VCaP (cell line): ENCODE results near the gene GAS1.

Experiments used
- H3K27ac ChIP-seq: fragments of 450-650 bp; 2 replicates; pipeline ENCODE4 v1.5.1; 2017
- CTCF ChIP-seq: fragments of 450-650 bp; conservative IDR thresholded peaks from 2 replicates; pipeline ENCODE4 v1.5.1; 2017; ENCODE audit warnings: mild to moderate bottlenecking, moderate library complexity

The GAS1 gene

DNA sequence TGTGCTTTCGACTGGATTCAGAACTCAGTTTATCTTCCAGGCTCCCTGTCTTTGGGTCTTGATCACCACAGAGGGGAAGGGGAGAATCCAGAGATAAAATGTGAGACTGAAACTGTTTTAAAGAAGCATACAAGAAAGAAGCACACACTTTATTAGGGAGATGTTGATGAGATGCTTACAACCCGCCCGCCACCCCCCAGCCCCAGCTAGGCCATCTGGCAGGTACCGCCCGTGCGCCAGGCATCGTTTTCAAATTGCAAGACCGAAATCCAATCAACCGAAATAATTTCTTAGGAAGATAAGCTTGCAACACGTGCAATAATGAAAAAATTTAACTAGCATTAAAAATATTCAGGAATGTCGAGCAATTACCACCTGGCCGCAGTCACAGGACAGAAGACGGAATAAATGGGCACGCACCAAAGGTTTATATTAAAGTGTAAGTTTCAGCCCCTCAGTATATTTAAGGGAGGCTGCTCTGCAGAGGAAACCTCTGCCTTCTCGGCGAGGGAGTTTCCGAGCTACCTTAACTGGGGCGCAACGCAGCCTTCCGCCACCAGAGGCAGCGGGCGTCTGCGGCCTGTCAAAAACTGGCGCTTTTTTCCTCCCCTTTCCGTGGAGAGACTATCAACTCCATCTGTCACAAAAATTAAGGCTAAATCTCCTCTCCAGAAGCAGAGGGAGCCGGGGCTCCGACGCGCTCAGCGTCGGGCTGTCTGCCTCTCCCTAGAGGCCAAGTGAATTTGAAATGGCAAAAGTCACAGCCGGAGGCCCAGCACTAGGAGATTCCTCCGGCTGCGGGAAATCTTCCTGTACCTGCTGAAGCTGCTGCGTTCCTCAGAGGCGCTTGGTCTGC lies 996 bp upstream of the GAS1 start:
- 0 out of 2 replicates have a peak overlapping the region, but pooled peaks have one; percentile 65 for H3K27ac ChIP-seq
- TF ChIP-seq CTCF, result peak; percentile 87

- peak overlapping the region; percentile 65 for H3K27ac ChIP-seq
- no peak; the same call in 1 of the 2 replicates for TF ChIP-seq CTCF
Measured at GRCh38 chr9:86946201-86947145, 833 bp downstream of the GAS1 start.

- peak overlapping the region; percentile 65 for H3K27ac ChIP-seq
- TF ChIP-seq CTCF, result peak; percentile 46
Measured at GRCh38 chr9:86945728-86946200, 1.5 kb downstream of the GAS1 start.

DNA sequence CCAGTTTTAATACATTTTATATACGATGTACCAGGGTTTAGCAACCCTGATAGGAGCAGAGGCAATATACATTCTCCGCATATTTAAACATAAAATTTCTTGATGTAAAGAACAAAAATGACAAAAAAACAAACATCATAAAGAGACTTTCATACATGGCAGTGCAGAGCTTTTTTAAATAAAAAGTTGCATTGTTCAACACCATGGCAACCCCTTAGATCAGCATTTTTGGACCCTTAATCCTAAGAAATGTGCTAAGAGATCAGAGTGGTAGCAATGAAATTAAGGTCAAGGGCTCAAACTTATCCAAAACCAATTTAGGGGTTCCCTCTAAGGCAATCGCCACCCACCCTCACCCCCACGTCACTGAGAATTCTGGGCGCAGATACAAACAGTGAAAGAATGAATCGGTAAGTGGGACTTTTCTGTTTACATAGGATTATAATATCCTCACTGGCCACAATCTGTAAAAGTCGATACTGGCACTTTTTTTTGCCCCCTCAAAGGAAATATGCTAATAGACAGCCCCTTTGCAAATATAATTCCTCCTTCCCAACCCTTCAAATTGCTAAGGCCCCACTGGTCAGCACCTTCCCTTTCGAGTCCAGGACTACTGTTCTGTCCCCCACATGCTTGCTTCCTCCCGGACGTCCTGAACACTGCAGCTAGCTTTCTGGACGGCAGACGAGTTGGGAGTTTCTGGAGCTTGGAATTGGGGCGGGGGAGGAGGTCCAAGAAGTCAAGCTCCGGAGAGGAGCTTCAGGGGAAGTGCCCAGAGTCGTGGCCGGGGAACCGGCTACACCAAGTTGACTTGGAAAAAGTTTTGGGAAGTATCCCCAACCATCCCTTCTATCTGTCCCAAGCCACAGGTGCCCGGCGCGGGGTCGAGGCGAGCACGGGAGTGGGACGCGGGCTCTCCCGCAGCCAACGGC lies 2.2 kb downstream of the GAS1 start:
- TF ChIP-seq CTCF, result no peak
- H3K27ac ChIP-seq, result peak overlapping the region; percentile 65; the same call in 1 of the 2 replicates

GRCh38 chr9:86943201-86944113 lies 3.8 kb downstream of the GAS1 start:
- H3K27ac ChIP-seq, result no peak overlapping the region
- TF ChIP-seq CTCF, result no peak
